PC-9 (cell line): ENCODE results near the gene ELK4.

Source experiments
- EZH2 ChIP-seq: fragments of 200-600 bp; sonication (generic); IDR thresholded peaks from 2 replicates; pipeline ENCODE4 v1.8.0; 2017; ENCODE audit warnings: antibody characterized with exemption, low read depth
- TF ChIP-seq, protein P1 (sequence below): fragments of 200-600 bp; sonication (generic); conservative IDR thresholded peaks from 2 replicates; pipeline ENCODE4 v1.6.1; 2017; ENCODE audit warnings: mixed run types, antibody characterized with exemption, mild to moderate bottlenecking, moderate library complexity

DNA sequence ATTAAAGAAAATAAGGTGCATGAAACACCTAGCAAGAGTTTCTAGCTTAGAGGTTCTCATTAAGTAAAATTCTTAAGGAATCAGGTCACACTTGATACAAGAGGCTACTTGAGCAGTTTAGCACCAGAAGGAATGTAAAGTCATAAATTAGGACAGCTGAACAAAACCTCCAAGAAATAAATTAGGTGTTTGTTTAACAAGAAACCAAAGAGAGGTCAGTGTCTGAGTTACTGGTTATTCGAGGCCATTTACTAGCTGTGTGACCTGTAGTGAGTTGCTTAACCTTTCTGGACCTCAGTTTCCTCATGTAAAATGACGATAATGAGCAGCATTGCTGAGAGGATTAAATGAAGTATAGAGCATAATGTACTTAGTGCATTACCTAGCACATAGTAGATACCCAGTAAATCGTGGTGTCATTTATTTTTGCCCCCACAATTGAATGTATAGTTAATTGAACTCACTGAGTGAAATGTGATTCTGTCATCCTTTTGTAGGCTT is 908 bp upstream of the ELK4 start:
- no peak for TF ChIP-seq EZH2
- TF ChIP-seq, protein P1, sequence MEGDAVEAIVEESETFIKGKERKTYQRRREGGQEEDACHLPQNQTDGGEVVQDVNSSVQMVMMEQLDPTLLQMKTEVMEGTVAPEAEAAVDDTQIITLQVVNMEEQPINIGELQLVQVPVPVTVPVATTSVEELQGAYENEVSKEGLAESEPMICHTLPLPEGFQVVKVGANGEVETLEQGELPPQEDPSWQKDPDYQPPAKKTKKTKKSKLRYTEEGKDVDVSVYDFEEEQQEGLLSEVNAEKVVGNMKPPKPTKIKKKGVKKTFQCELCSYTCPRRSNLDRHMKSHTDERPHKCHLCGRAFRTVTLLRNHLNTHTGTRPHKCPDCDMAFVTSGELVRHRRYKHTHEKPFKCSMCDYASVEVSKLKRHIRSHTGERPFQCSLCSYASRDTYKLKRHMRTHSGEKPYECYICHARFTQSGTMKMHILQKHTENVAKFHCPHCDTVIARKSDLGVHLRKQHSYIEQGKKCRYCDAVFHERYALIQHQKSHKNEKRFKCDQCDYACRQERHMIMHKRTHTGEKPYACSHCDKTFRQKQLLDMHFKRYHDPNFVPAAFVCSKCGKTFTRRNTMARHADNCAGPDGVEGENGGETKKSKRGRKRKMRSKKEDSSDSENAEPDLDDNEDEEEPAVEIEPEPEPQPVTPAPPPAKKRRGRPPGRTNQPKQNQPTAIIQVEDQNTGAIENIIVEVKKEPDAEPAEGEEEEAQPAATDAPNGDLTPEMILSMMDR: no peak
